Peyer's patch (tissue), 4 donors: Measurements from ENCODE around the gene PSMB2. TPM values are rescaled to one million over a fixed set of nuclear protein-coding genes. Genes with fewer than 3 reads are reported as not detected.

Experiments
- DNase-seq, 3 donors: peaks; one replicate each; pipeline ENCODE4 v3.0.0-alpha.2; 2017 to 2019
- H3K27ac ChIP-seq, 4 donors: fragments of 200-600 bp; sonication (generic); one replicate each; pipeline ENCODE4 v1.5.1; 2016 to 2019
- H3K27me3 ChIP-seq, 2 donors: fragments of 200-600 bp; sonication (generic); one replicate each; pipeline ENCODE4 v1.5.1; 2019
- H3K36me3 ChIP-seq, 3 donors: fragments of 200-600 bp; sonication (generic); one replicate each; pipeline ENCODE4 v1.5.1; 2016 to 2019
- H3K4me1 ChIP-seq, 4 donors: fragments of 200-600 bp; sonication (generic); one replicate each; pipeline ENCODE4 v1.5.1; 2016 to 2019
- H3K4me3 ChIP-seq, 4 donors: fragments of 200-600 bp; sonication (generic); 1 replicate in 3 of 4; 2 replicates in 1 of 4; pipeline ENCODE4 v1.5.1; 2016 to 2019; ENCODE audit warnings: mild to moderate bottlenecking in 1 of 4
- H3K9me3 ChIP-seq, 4 donors: fragments of 200-600 bp; sonication (generic); one replicate each; pipeline ENCODE4 v1.5.1; 2016 to 2019; ENCODE audit warnings: mild to moderate bottlenecking in 1 of 4
- CTCF ChIP-seq, 6 experiments: fragments of 450-650 bp in 4 of 6; fragments of 200-600 bp in 2 of 6; sonication (generic) in 1 of 6; IDR thresholded peaks; one replicate each; pipeline ENCODE4 v1.5.1; 2017 to 2019; ENCODE audit warnings: antibody characterized with exemption in 6 of 6, mild to moderate bottlenecking in 3 of 6, moderate library complexity in 1 of 6
- POLR2A ChIP-seq, 2 donors: fragments of 450-650 bp; IDR thresholded peaks; one replicate each; pipeline ENCODE4 v1.5.1; 2017; ENCODE audit warnings: antibody characterized with exemption in 2 of 2, mild to moderate bottlenecking in 2 of 2, moderate library complexity in 2 of 2
- total RNA-seq, 4 donors: library from RNA; depleted of rRNA; stranded (reverse); fragments of >200 nt; gene quantifications; one replicate each; pipeline ENCODE4 v1.1.0, GENCODE V29; 2016

Gene PSMB2
- total RNA-seq, 4 donors from 2014 or later = 31.5 to 79.2 (median 42.6) TPM

- Histone ChIP-seq H3K4me3 (no peak overlapping the region), H3K4me1 (peaks cover 0 to 13% (median 6%) of the 10 kb centered on the region in 4 donors), H3K27me3 (no peaks in the 10 kb centered on the region), H3K36me3 (no peaks in the 10 kb centered on the region), H3K27ac (no peak overlapping the region), H3K9me3 (no peaks in the 10 kb centered on the region)
- no peak for DNase-seq
- TF ChIP-seq POLR2A (IDR thresholded peaks at IDR 0.05) (no peak), CTCF (IDR thresholded peaks at IDR 0.05) (no peak)
These were observed 2.9 kb upstream of the PSMB2 start for GRCh38 chr1:35644204-35644603.

- H3K36me3 ChIP-seq = no peaks in the 10 kb centered on the region
- H3K4me1 ChIP-seq = peaks cover 0 to 21% (median 11%) of the 10 kb centered on the region in 4 donors
- H3K4me3 ChIP-seq = peak overlapping the region; percentile 65 to 98 (median 86)
- no peaks in the 10 kb centered on the region for H3K27me3 ChIP-seq
- TF ChIP-seq CTCF (IDR thresholded peaks at IDR 0.05) = no peak
- TF ChIP-seq POLR2A (IDR thresholded peaks at IDR 0.05) = no peak
- DNase-seq = no peak
- H3K27ac ChIP-seq = peak overlapping the region in 2 of 4 donors; percentile 79 to 93
- H3K9me3 ChIP-seq = no peaks in the 10 kb centered on the region
These were observed 1.2 kb upstream of the PSMB2 start for GRCh38 chr1:35642471-35642955.

GRCh38 chr1:35640380-35641232 is 720 bp downstream of the PSMB2 start:
- Histone ChIP-seq H3K27ac (peak overlapping the region; percentile 79 to 93 (median 88)), H3K4me3 (peak overlapping the region; percentile 65 to 98 (median 86)), H3K27me3 (no peaks in the 10 kb centered on the region), H3K4me1 (peaks cover 0 to 26% (median 11%) of the 10 kb centered on the region in 4 donors), H3K36me3 (peaks cover 0 to 4% (median 0%) of the 10 kb centered on the region in 3 donors), H3K9me3 (no peaks in the 10 kb centered on the region)
- no peak for DNase-seq
- no peak for TF ChIP-seq POLR2A (IDR thresholded peaks at IDR 0.05)
- TF ChIP-seq CTCF (IDR thresholded peaks at IDR 0.05) = no peak

- peaks cover 0 to 26% (median 11%) of the 10 kb centered on the region in 4 donors for H3K4me1 ChIP-seq
- TF ChIP-seq POLR2A (IDR thresholded peaks at IDR 0.05) (no peak), CTCF (IDR thresholded peaks at IDR 0.05) (no peak)
- peak overlapping the region in 2 of 4 donors; percentile 40 to 42 for H3K4me3 ChIP-seq
- H3K27ac ChIP-seq = peak overlapping the region; percentile 37 to 65 (median 58)
- H3K9me3 ChIP-seq = no peaks in the 10 kb centered on the region
- no peaks in the 10 kb centered on the region for H3K27me3 ChIP-seq
- peaks cover 0 to 36% (median 0%) of the 10 kb centered on the region in 3 donors for H3K36me3 ChIP-seq
- no peak for DNase-seq
These were observed 3.9 kb downstream of the PSMB2 start for GRCh38 chr1:35637401-35637809.

GRCh38 chr1:35633547-35633946 is 7.8 kb downstream of the PSMB2 start:
- no peak for TF ChIP-seq POLR2A (IDR thresholded peaks at IDR 0.05)
- no peak for TF ChIP-seq CTCF (IDR thresholded peaks at IDR 0.05)
- Histone ChIP-seq H3K4me3 (no peak overlapping the region), H3K27me3 (no peaks in the 10 kb centered on the region), H3K4me1 (peaks cover 0 to 14% (median 5%) of the 10 kb centered on the region in 4 donors), H3K27ac (no peak overlapping the region), H3K36me3 (peaks cover 0 to 72% (median 0%) of the 10 kb centered on the region in 3 donors), H3K9me3 (no peaks in the 10 kb centered on the region)
- DNase-seq = no peak
